GM21515 (cell line): Measurements from ENCODE around the gene MBD4.
"Not testable (repeated sequence)": the region's sequence is repeated elsewhere in the genome, so short reads cannot be mapped to it uniquely, and the experiment has no call there.

Source experiments
- ATAC-seq: cut with Tn5 transposase; IDR thresholded peaks from one replicate; pipeline ENCODE4 v1.9.1; 2021; ENCODE audit not compliant: unreplicated experiment

The MBD4 gene

DNA sequence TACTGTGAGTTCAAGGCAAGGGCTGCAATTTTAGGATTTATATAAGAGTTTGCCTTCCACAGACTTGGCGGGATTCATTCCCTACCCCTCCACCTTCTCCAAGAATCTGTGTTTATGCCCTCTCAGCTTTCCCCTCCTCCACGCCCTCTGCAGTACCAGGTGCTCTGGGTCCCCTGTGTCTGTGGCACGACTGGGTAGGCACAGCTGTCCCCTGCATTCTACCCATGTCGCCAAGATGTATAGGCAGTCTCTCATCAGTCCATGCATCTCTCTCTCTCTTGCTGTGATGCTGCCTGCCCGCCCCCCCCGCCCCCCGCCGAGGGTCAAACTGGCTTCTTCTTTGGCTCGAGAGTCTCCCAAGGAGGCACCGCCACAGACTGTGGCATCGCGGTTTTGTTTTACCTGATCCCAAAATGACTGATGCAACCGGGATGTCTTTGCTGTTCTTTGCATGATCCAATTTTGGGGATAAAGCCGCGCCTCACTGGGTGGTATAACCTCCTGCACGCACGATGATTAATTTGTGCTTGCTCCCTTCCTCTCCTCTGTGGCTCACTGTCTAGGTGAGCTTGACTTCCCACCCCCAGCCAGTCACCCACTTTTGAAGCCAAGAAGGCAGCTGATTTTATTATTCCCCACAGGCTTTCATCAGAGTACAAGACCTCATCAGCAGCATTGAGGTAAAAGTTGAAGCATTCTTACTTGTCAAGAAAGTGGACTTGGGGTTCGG is 55.0 kb downstream of the MBD4 start:
- ATAC-seq, result no peak

DNA sequence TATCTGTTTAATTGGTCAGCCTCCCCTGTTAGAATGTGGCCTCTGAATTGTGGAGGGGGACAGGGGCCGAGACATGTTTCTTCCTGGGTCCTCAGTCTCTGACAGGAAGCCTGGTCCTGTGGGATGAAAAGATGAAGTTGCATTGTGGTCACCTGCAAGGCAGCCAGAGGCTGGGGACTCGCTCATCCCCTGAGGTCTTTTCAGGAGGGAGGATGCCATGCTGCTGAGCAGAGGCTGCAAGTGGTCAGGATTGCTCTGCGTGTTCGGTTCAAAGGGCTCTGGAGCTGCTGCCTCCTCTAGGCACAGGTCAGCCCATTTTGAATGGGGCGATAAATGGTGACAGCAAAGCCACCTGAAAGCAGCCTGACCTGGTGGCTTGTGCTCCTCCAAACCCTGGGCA is 55.6 kb downstream of the MBD4 start:
- not testable (repeated sequence) for ATAC-seq

DNA sequence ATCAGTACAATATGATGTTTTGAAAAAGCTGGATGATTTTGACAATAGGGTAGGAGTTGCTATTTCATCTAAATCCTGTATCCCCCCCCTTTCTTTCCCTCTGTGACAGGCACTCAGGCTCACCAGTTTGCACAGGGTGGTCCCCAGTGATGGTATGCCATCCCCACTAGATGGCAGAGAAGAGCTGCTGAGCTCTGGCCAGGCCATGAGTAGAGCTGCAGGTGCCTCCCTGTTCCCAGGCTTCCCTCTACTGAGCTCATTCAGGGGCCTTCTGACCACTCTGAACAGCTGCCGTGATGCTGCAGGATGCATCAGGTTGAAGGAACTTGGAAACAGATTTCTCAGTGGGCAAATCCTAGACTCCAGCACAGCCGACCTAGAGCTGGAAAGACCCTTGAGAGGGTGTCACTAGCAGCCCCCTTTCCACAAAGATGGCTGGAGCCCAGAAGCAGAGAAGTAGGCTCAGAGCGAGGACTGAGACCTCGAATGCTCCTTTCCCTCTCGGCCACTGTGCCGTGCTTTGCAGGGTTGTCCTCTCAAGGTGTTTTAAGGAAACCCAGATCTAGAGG is 56.4 kb downstream of the MBD4 start:
- peak; percentile 83 for ATAC-seq

DNA sequence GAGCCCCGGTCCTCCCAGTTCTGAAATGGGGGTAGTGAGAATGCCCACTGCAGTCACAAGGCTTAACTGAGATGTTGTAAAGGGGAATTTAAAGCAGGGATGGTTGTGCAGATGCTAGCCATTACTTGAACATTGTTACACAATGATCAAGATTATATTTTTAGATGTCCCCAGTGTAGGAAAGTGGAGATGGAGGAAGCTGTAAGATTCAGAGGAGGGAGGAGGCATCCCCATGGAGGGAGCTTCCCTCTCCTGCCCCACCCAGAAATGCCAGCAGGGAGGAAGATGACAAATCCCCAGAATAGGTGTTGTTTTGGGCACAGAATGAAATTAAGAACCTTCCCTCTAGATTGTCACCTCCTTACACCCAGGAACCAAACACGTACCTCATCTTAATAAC is 57.4 kb downstream of the MBD4 start:
- no peak for ATAC-seq
